Measurements from ENCODE around the gene SETX.

SETX gene

DNA sequence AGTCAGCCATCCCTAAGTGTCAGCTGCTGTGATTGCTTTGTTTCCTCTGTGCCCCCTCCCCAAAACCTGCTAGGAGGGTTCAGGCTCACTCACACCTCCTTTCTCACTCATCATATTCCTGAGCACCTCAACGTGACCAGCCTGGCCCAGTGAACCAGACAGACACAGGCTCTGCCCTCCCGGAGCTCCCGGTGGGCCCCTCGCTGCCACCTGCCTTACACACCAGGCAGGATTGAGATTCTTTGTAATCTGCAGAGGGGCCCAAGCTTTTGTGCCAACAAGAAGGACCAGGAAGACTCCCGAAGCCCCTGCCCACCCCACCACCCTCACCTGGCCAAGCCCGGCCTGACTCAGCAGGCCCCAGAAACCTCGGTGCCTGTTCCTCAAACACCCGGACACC lies 105.1 kb downstream of the SETX start:
- no peaks in the 10 kb centered on the region for H3K27me3 ChIP-seq (replicated peaks)
- H3K27ac ChIP-seq: no peak overlapping the region
- H3K4me3 ChIP-seq (ENCODE audit: low read depth, low read length): no peak overlapping the region
- no peaks in the 10 kb centered on the region for H3K36me3 ChIP-seq (replicated peaks)
- DNase-seq: no peak
- in situ Hi-C loops (cut with HindIII; ENCODE audit: low pct_ligation_motif_present, low sequenced_read_pairs): loop anchor here (25.0 kb wide), 1 partner anchor 437 kb away; no protein-coding TSS in a partner anchor
- TF ChIP-seq, protein P1, sequence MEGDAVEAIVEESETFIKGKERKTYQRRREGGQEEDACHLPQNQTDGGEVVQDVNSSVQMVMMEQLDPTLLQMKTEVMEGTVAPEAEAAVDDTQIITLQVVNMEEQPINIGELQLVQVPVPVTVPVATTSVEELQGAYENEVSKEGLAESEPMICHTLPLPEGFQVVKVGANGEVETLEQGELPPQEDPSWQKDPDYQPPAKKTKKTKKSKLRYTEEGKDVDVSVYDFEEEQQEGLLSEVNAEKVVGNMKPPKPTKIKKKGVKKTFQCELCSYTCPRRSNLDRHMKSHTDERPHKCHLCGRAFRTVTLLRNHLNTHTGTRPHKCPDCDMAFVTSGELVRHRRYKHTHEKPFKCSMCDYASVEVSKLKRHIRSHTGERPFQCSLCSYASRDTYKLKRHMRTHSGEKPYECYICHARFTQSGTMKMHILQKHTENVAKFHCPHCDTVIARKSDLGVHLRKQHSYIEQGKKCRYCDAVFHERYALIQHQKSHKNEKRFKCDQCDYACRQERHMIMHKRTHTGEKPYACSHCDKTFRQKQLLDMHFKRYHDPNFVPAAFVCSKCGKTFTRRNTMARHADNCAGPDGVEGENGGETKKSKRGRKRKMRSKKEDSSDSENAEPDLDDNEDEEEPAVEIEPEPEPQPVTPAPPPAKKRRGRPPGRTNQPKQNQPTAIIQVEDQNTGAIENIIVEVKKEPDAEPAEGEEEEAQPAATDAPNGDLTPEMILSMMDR (IDR thresholded peaks at IDR 0.05; ENCODE audit: low read depth, low read length, missing control alignments): no peak

DNA sequence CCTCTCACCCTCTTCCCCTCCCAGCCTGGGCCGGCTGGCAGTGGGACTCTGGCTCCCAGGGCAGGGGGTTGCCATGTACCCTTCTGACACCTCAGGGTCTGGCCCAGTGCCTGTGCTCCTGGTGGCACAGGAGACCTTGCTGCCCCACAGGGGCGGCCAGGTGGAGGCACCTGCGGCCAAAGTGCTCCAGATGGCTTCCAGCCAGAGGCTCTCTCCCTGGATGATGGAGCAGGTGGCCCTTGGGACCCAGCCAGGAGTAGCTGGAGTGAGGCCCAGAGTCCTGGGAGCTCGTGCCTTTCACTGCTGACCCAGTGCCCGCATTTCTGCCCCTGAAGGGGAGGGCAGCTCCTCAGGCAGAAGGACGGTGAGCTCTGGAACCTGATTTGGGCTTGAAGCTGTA lies 105.7 kb downstream of the SETX start:
- no peaks in the 10 kb centered on the region for H3K27me3 ChIP-seq (replicated peaks)
- TF ChIP-seq, protein P1 (IDR thresholded peaks at IDR 0.05; ENCODE audit: low read depth, low read length, missing control alignments): no peak
- H3K4me3 ChIP-seq (ENCODE audit: low read depth, low read length): no peak overlapping the region
- in situ Hi-C loops (cut with HindIII; ENCODE audit: low pct_ligation_motif_present, low sequenced_read_pairs): no loop called here
- no peak for DNase-seq
- no peaks in the 10 kb centered on the region for H3K36me3 ChIP-seq (replicated peaks)
- no peak overlapping the region for H3K27ac ChIP-seq

DNA sequence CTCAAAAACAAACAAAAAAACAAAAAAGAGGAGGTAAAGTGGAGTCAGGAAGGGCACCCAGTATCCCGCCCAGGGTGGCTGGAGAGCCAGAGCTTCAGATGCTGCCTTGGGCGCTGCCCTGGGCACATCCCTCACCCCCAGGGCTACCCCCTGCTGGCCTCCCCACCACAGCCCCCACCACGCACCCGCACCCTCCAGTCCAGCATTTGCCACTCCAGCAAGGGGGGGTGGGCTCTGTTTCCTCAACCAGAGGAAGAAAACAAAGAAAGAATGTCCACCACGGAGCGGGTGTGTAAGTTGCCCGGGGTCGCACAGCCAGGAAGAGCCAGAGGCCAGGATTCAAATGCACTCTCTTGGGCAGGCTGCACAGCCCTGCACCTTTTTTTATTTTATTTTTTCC lies 106.8 kb downstream of the SETX start:
- no peak for DNase-seq
- TF ChIP-seq, protein P1 (IDR thresholded peaks at IDR 0.05; ENCODE audit: low read depth, low read length, missing control alignments): no peak
- no peaks in the 10 kb centered on the region for H3K27me3 ChIP-seq (replicated peaks)
- H3K4me3 ChIP-seq (ENCODE audit: low read depth, low read length): no peak overlapping the region
- no peaks in the 10 kb centered on the region for H3K36me3 ChIP-seq (replicated peaks)
- in situ Hi-C loops (cut with HindIII; ENCODE audit: low pct_ligation_motif_present, low sequenced_read_pairs): no loop called here
- H3K27ac ChIP-seq: no peak overlapping the region

DNA sequence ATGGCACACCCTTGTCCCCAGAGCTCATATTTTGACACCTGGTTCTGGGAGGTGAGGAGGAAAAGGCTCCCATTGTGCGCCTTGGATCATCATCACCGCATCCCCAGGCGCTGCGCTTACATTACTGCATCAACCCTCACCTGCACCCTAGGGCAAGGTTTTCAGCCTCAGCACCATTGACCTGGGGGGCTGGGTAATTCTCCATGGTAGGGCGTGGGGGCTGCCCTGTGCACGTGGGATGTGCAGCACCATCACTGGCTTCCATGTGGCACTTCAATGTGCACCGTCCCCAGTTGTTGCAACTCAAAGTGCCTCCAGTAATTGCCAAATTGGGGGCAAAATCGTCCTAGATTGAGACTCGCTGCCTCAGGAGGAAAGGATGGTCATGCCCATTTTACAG lies 109.3 kb downstream of the SETX start:
- TF ChIP-seq, protein P1 (IDR thresholded peaks at IDR 0.05; ENCODE audit: low read depth, low read length, missing control alignments): no peak
- in situ Hi-C loops (cut with HindIII; ENCODE audit: low pct_ligation_motif_present, low sequenced_read_pairs): no loop called here
- H3K27me3 ChIP-seq (replicated peaks): peaks cover under 1% of the 10 kb centered on the region

DNA sequence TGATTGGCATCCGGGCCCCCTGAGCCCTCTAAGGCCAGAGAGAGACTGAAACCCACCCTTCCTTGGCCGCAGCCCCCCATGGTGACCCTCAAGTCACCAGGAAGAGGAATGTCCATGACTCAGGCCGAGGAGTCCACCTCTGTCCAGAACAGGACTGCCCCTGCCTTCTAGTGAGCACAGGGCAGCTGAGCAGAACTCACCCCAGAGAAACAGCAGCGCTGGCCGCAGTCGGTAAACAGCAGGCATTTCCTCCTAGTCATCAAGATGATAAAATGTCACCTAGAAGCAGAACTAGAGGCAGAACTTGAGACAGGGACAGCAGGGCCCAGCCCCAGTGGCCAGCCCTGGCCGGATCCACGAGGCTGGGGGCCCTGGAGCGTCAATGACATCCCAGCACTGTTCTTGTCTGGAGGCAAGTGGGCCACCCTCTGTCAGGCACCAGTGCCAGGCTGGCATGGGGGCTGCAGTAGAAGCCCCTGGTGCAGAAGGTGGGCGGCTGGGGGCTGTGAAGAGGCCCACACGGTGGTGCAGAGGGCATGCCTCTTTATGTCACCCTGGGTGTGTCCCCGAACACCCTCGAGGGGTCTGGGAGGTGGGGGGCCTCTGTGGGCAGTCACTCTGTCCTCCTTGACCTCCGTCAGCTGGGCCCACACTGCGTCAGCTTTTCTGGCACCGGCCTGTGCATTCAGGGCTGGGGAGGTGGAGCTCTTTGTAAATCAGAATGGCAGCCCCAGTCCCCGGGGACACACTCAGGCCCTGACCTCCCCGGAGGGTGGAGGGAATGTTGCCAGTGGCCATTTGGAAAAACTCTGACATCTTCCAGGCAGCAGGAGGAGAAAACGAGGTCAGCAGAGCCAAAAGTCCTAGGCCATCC lies 110.0 kb downstream of the SETX start:
- TF ChIP-seq, protein P1 (IDR thresholded peaks at IDR 0.05; ENCODE audit: low read depth, low read length, missing control alignments): no peak
- no peaks in the 10 kb centered on the region for H3K36me3 ChIP-seq (replicated peaks)
- H3K27me3 ChIP-seq (replicated peaks): peaks cover 2% of the 10 kb centered on the region
- DNase-seq: no peak
- H3K4me3 ChIP-seq (ENCODE audit: low read depth, low read length): no peak overlapping the region
- in situ Hi-C loops (cut with HindIII; ENCODE audit: low pct_ligation_motif_present, low sequenced_read_pairs): no loop called here
- H3K27ac ChIP-seq: no peak overlapping the region

More for the DNA sequence above, 109.3 kb downstream of the SETX start:
- H3K27ac ChIP-seq: no peak overlapping the region
- H3K4me3 ChIP-seq (ENCODE audit: low read depth, low read length): no peak overlapping the region
- H3K36me3 ChIP-seq (replicated peaks): no peaks in the 10 kb centered on the region
- DNase-seq: no peak
